Measurements from ENCODE around the gene TMEM156.
"Not testable (repeated sequence)": the region's sequence is repeated elsewhere in the genome, so short reads cannot be mapped to it uniquely, and the experiment has no call there.

The TMEM156 gene

DNA sequence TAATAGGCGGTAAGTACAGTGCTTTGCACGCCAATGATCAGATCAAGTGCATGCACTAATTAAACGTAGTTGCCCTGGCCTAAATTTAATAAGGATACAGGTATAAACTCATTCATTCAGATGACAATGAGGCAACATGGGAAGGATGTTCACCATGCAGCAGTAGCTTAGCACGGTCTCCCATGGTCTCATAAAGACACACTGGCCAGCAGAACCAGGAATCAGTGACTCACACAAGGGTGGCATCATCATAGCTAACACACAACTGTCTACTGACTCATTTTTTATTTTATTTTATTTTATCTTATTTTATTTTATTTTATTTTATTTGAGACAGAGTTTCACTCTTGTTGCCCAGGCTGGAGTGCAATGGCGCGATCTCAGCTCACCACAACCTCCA is 42.7 kb downstream of the TMEM156 start:
- no peak for DNase-seq

DNA sequence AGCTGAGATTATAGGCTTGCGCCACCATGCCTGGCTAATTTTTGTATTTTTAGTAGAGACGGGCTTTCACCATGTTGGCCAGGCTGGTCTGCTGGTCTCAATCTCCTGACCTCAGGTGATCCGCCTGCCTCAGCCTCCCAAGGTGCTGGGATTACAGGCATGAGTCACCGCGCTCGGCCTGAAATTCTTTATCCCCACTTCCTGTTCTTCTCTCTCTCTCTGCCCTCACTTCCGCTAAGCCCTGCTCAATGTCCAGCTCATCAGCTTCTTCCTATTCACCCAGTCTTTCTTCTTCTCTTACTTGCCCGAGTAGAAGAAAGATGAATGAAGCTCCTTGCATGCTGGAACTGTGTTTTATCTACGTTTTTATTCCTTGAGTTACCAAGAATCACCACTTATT is 43.9 kb downstream of the TMEM156 start:
- not testable (repeated sequence) for DNase-seq

DNA sequence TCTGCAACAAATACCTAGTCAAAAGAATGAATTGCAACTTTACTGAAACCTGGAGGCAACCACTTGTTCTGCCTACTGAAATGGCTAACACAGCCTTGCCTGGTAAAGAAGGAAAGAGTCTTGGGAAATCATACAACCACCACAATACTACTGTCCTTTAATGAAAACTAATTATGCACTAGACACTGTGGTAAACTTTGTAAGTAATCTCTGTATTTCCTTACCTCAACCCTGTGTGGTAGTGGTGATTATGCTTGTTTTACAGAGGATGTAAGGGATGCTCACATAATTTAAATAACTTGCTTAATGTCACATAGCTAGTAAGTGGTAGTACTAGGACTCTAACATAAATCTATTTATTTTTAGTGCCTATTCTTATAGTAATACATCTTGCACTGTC is 44.7 kb downstream of the TMEM156 start:
- no peak for DNase-seq

DNA sequence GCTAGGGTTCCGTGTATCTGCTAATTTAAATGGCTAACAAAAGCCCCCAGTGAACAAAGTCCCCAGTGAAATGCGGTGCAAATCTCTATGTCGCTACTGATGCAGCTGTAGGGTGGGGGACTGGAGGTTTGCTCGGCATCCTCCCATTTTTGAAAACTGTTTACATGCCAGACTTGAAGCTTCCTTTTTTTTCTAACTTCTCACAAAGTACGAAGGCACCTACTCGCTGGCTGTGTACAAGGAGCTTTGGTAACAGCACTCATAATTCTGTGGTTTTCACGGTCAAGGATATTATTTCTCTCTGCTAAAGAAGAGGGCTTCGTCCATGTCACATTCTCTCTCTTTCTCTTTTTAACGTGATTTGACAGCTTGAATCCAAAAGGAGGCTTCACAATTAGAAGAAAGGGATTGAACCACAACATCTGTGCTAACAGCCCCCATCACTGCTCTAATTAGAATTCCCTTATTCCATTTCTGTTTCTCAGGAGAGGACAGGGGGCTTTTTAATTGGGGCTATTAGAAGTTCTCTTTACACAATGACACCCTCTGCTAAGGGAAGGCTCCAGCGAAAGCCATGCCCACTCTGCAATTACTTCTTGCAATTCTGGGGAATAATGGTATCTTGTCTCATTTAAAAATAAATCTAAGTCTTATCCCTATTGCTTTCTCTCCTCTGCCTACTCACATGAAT is 46.7 kb downstream of the TMEM156 start:
- DNase-seq = no peak

DNA sequence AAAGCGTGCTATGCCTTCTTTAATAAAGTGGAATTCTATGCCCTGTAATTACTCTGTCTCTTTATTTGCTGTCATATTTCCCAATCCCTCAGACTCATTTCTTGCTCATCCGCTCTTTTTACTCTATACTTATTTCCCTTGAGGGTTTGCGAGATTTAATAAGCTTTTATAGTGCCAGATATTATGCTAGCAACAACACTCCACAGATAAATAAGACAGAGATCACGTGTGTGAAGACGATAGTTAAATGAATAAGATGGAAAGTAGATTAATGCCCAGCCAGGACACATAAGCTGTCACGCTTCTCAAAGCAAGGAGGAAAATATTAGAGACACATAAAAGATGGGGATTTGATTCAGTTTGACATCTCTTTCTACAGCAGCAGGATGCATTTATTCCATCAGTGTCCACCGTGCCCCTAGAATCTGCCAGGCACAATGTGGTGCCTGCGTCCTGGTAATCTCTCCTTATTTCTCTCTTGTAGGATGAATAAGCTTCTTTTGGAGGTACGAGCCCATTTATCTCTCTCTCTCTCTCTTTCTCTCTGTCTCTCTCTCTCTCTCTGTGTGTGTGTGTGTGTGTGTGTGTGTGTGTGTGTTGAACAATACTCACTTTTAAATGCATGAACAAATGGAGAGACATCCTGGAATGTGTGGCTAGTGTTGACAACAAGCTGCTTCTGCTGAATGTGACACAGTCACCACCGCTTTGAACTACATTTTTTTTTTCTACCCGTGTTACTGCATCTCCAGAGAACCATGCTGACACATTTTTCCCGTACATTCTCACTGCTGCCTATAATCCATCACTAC is 48.2 kb downstream of the TMEM156 start:
- no peak for DNase-seq

DNA sequence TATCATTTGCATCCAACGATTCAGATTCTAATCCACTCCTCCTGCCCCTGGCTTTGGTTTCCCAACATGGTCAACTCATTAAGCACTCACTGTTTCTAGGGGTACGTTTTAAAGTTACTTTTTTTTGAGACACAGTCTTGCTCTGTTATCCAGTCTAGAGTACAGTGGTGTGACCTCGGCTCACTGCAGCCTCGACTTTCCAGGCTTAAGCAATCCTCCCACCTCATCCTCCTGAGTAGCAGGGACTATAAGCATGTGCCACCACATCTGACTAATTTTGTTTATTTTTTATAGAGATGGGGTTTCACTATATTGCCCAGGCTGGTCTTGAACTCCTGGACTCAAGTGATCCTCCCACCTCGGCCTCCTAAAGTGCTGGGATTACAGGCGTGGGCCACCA is 48.9 kb downstream of the TMEM156 start:
- DNase-seq = no peak

DNA sequence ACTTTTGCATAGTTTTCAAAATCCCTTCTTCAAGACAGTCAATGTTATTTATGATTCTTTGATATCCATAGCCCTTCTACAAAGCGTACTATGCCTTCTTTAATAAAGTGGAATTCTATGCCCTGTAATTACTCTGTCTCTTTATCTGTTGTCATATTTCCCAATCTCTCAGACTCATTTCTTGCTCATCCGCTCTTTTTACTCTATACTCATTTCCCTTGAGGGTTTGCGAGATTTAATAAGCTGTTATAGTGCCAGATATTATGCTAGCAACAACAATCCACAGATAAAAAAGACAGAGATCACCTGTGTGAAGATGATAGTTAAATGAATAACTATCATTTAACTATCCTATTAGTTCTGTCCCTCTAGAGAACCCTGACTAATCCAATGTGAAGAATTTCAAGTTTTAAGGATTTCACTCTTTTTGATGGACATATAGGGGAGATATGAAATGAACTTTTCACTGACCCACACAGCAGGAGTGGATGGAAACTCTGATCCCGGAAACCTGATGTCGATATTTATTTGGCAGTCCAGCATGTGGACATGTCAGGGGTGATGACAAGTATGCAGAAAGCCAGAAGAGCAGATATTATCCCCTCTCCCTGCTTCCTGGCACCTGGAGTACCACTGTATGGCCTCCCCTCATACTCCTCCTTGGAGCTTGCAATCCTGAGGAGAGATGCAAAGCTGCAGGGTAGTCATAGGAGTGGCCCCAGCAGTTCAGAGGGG is 49.7 kb downstream of the TMEM156 start:
- DNase-seq = no peak

DNA sequence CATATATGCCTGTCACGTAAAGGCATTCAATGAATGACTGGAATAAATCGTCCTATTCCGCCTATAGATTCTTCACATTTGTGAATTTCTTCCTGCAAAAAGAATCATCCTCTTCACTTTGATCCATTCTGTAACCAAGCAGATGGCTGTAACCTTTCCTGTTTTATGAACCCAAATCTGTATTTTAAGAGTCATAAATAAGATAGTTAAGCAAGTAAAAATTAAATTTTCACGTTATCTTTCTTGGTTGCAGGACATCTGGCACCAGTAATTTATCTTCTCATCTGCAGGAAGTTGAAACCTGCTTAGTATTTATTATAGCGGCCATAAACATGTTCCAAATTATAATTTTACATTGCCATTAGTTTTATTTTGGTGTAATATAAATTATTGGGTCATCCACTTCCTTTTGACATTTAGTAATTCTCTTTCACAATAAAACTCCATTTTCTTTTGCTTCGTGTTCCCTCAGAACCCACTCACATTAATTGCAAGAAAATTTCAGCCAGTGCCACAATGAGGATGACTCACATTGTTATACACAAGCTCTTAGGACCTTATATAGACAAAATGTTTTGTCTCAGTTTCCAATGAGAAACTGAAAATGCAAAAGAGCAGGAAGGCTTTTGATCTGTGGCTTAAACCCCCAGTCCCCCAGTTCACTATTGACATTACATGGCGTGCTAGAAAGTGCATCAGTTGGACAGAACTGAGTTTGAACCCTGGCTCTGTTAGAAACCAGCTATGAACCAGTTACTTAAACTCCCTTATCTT is 51.1 kb downstream of the TMEM156 start:
- no peak for DNase-seq

DNA sequence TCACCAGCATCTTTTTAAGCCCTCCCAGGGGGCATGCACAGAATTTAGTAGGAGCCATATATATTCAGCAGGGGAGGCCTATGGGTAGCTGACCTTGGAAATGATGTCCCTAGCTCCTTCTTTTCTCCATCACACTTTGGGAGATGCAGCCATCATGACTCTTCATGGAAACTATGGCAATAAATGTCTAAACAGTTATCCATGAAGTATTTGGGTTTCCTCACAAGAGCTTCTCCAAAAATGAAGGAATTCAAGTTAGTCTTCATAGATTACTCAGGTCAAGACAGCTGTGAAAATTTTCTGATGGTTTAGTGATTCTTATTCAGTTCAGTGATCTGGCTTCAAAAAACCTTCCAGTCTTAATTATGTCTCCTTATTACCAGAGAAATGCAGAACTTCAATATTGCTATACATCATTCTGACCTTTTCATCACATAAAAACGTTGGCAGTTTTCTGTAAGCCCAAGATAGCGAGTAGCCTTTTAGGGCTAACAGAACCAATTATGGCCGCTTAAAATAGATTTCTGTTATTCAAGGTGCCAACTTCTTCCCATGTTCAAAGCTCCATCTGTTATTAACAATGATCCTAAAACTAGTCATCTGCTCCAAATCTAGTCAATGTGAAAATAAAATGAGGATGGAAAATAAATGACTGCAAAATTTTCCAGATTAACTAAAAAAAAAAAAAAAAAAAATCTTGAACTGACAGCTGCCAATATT is 52.5 kb downstream of the TMEM156 start:
- no peak for DNase-seq

DNA sequence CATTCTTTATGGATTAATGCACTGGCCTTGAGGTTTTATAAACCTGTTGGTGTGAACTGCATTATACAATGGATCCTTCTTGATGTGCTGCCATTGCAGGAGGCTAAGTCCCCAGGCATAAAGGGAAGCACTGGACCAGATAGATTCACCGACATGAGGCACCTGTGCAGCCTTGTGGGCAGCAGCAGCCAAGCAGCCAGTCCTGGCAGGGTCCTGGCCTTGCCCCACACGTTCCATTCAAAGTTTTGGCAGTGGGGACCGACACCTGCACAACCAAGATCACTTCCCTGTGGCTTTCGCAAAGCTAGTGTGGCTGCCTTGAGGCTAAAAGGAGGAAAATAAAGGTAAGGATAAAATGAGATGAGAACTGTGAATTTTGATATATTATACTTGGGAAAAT is 53.1 kb downstream of the TMEM156 start:
- no peak for DNase-seq

DNA sequence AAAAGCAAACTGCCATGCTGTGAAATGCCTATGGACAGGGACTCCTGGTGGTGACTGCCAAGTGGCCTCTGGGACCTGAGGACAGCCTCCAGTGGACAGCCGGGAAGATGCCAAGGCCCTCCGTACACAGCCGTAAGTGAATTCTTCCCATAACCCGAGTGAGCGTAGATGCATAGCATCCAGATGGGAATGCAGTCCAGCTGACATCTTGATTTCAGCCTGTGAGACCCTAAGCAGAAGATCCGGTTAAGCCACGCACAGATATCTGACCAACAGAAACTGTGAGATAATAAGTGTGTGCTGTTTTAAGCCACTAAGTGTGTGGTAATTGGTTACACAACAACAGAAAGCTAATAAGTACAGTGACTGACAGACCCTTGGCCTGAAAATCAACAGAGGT is 55.9 kb downstream of the TMEM156 start:
- no peak for DNase-seq

DNA sequence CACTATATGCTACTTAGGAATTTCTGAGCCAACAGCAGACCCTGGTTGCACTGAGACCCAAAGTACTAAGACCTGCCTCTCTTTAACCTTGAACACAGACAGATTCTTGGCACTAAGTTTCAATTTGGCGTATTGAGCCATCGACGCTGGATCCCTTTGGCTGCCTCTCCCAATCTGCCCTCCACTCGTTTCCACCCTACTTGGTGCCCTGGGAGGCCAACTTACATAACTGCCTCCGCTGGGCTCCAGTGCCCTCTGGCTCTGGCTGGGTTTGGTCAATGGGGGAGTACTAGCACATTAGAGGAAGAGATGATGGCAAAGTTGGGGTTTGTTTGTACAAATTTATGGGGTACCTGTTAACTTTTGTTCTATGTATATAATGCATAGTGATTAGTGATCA is 63.5 kb downstream of the TMEM156 start:
- no peak for DNase-seq

DNA sequence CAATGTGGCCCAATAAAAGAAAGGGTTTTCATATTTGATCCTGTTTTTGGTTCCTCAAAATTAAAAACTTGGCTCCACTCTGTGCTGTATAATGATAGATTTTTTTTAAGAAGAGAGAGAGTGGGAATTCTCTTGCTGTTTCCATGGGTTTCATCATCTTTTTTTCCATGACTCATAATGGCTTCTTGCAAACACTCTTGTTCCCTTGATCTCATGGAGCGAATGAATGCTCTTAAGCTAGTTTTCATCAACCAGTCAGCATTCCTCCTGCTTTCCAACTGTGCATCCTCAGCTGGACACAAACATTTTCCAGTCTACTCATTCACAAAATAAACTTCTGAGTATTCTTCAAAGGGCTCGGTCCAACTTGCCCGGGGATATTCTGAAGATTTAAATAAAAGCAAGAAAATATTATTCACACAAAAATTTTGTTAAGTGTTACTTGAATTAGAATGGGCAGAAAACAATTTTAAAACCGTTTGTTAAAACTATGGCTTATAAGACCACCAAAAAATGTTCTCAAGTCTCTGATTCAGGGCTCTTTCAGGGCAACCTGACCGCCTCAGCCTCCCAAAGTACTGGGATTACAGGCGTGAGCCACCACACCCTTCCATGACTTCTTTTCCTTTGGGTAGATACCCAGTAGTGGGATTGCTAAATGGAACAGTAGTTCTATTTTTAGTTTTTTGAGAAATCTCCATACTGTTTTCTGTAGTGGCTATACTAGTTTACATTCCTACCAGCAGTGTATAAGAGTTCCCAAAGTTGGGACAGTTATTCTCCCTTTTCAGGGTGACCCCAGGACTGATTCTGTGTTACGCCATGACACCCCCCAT is 64.7 kb downstream of the TMEM156 start:
- no peak for DNase-seq

DNA sequence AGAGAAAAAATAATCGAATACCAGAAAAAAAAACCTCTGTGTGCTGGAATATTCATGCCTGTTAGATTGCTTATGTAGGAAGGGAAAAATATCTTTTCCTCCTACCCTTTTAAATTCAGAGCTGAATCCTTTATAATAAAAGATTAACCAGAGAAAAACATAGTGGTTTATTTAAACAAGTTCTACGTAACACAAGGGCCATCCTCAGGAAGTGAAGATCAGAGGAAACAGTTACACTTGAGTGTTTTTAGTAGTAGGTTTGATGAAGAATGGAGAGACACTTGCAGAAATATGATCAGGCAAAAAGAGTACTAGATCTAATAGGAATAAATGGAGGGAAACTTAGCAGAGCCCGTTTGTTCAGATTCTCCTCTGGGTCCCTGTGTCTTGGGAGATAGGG is 66.3 kb downstream of the TMEM156 start:
- DNase-seq = no peak

DNA sequence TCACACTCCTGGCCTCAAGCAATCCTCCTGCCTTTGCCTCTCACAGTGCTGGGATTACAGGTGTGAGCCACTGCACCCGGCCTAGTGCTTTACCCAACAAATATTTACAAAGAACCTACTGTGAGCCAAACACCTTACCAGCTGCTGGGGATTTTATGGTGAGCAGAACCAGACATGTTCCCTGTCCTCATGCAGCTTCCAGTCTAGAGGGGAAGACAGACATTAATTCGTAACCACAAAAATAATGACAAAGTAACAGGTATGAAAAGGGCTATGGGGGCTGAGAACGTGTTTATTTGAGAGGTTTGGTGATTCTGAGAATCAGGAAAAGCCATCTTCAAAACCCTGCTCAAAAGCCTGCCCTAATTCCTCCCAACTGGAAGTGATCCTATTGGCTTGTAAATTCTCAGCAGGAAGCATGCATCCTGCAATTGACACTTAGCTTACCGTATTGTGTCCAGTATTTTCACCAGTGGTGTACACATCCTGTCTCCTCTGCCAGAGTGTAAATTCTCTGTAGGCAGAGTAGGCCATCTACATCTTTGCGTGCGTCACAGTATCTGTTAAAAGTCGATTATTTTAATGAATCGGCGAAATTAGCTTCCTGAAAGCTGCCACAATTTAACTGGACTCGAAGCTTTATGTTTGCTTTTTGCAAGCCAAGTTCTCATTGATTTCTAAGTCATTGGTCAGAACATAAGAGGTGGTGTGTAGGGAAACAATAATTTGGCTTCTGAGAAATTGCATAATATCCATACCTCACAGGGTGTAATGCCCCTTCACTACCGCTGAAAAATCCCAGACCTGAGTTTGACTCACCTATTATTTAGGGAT is 67.0 kb downstream of the TMEM156 start:
- no peak for DNase-seq

DNA sequence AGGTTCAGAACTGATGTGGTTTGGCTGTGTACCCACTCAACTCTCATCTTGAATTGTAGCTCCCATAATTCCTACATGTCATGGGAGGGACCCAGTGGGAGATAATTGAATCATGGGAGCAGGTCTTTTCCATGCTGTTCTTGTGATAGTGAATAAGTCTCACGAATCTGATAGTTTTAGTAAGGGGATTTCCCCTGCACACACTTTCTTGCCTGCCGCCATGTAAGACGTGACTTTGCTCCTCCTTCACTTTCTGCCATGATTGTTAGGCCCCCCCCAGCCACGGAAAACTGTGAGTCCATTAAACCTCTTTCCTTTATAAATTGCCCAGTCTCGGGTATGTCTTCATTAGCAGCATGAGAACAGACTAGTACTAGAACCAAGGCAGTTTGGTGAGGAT is 73.0 kb downstream of the TMEM156 start:
- DNase-seq = not testable (repeated sequence)

DNA sequence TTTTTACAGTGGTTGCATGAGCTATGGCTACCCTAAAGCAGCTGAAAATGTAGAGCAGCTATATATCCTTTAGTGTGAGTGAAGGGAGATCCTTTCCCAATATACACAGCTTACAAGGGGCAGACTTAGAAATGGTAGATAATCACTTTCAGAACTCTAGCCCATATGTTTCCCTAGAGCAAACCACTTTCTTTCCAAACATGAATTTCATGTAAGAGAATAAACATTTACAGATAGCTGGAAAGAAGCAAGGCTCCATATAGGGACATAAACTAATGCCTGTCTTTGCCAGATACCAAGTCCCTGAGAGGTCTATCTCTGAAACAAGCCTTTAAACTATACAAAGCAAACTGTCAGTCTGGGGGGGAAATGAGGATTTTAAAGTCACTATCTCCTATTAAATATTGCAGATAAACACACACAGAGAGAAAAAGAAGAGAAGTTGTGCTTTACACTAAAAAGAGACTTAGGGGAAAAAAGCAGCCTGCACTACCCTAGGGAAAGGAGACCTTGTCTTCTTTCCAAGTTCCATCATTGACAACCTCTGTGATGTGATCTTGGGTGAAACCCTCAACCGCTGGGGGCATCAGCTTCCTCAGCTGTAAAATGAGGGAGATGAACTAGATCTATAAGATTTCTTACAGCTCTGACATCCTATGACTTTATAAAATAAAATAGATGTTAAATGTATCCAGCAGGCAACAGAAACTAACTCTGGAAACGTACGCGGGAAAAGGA is 73.6 kb downstream of the TMEM156 start:
- no peak for DNase-seq

DNA sequence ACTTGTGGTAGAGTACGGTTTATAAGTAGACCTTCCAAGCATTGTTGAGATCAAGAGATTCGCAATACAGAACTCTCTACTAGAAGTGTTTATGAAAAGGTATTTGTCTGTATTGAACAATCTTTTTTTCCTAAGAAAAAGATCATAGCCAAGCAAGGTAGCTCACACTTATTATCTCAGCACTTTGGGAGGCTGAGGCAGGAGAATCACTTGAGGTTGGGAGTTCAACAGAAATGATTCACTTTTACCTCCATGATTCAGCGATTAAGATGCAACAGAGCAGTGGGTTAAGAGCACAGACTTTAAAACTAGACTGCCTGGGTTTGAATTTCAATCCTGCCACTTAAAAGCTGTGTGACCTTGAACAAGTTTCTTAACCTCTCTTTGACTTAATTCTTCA is 74.3 kb downstream of the TMEM156 start:
- DNase-seq = no peak

DNA sequence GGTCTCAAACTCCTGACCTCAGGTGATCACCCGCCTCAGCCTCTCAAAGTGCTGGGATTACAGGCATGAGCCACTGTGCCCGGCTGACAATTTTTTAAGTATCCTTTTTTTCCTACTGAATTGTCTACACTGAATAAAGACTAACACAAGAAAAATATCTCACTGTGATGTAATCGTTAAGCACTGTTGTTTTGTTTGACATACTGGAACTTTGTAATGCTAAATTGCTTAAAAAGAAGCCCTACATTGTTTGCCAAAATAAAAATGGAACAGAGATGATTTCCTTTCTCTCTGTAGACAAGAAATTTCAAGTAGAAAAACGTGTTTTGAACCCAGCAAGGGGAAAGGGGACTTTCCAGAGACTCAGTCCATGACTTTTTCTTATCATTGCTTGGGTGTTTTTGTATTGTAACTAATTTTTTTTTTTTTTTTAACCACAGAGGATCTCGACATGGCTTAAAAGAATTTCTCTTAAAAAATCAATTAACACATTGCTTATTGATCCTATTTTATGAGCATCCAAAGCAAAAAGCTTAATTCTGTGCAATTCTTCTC is 74.9 kb downstream of the TMEM156 start:
- DNase-seq = no peak

All from effector CD4-positive, alpha-beta T cell (primary cell).